Activated CD4-positive, alpha-beta memory T cell treated with anti-CD3 and anti-CD28 coated beads, Interleukin-2, amount 10 ng/mL, durations not matched to agents 7 days and 5 days (primary cell): ENCODE results near the gene CLIC4. TPM values are rescaled to one million over a fixed set of nuclear protein-coding genes. Genes with fewer than 3 reads are reported as not detected.

ENCODE experiments used
- CTCF ChIA-PET: fragments of 350-600 bp; sonication (Branson Sonifier 250); formaldehyde crosslinking; loops from one replicate; lab custom pipeline; 2021; ENCODE audit warnings: antibody characterized with exemption, inconsistent platforms; lab: Charles Lee
- POLR2A ChIA-PET: fragments of 350-600 bp; sonication (Branson Sonifier 250); formaldehyde crosslinking; loops from one replicate; lab custom pipeline; 2021; ENCODE audit warnings: antibody characterized with exemption; lab: Charles Lee
- DNase-seq: peaks from one replicate; pipeline ENCODE4 v3.0.0-alpha.2; 2020
- H3K27ac Mint-ChIP-seq: one replicate; pipeline ENCODE4 v1.8.0; 2021; ENCODE audit warnings: mild to moderate bottlenecking, mixed read lengths
- H3K27me3 Mint-ChIP-seq: one replicate; pipeline ENCODE4 v1.8.0; 2021; ENCODE audit warnings: mixed read lengths
- H3K36me3 Mint-ChIP-seq: one replicate; pipeline ENCODE4 v1.8.0; 2021; ENCODE audit warnings: low read depth, mixed read lengths
- H3K4me1 Mint-ChIP-seq: one replicate; pipeline ENCODE4 v1.8.0; 2021; ENCODE audit warnings: mixed read lengths
- H3K4me3 Mint-ChIP-seq: one replicate; pipeline ENCODE4 v1.8.0; 2021; ENCODE audit warnings: mild to moderate bottlenecking, mixed read lengths
- H3K9me3 Mint-ChIP-seq: one replicate; pipeline ENCODE4 v1.8.0; 2021; ENCODE audit warnings: mixed read lengths
- total RNA-seq, 2 experiments: library from RNA; stranded (reverse); gene quantifications; one replicate each; pipeline ENCODE4 v1.2.3, GENCODE V29; 2021

CLIC4 gene
- total RNA-seq, 2 experiments from 2014 or later, result 28.9 to 30.6 TPM

DNA sequence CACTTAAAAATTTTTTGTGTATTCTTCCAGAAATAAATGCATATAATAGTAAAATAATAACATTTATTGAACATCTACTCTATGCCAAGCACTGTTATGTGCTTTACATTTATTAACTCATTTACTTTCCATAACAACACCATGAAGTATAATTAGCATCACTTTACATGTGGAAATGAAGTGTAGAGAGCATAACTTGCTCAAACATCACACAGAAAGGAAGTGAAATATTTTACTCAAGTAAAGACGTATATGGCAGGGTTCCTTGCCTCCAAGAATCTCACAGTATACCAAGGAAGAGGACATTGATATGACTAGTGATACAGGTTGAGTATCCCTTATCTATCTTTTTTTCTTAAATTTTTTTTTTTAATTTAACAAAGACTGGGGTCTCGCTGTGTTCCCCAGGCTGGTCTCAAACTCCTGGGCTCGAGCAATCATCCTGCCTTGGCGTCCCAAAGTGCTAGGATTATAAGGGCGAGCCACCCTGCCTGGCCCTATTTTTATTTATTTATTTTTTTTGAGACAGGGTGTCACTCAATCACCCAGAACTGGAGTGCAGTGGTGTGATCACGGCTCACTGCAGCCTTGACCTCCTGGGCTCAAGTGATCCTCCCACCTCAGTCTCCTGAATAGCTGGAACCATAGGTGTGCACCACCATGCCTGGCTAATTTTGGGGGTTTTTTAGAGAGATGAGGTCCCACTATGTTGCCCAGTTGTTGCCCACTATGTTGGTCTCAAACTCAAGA lies 7.7 kb upstream of the CLIC4 start:
- H3K4me3 Mint-ChIP-seq, result no peak overlapping the region
- ChIA-PET CTCF (no interaction called here), POLR2A (no interaction called here)
- H3K27ac Mint-ChIP-seq, result no peak overlapping the region
- peaks cover 1% of the 10 kb centered on the region for H3K27me3 Mint-ChIP-seq
- H3K9me3 Mint-ChIP-seq, result no peaks in the 10 kb centered on the region
- no peak for DNase-seq
- H3K36me3 Mint-ChIP-seq, result no peaks in the 10 kb centered on the region
- peaks cover 17% of the 10 kb centered on the region for H3K4me1 Mint-ChIP-seq

DNA sequence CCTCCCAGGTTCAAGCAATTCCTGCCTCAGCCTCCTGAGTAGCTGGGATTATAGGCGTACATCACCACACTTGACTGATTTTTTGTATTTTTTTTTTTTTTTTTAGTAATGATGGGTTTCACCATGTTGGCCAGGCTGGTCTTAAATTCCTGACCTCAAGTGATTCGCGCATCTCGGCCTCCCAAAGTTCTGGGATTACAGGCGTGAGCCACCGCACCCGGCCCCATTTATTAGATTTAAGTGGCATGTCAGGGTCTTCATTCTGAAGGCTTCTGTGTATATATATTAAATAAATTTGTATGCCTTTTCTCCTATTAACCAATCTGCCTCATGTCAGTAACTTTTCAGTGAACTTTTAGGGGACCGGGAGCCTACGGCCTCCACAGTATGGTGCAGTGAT lies 6.0 kb upstream of the CLIC4 start:
- no peaks in the 10 kb centered on the region for H3K9me3 Mint-ChIP-seq
- CTCF ChIA-PET, result interaction anchor here (0.5 to 1.0 kb wide), 4 partner anchors 35 to 105 kb away, joined by 3 to 4 read pairs (median 4); no protein-coding TSS in a partner anchor
- POLR2A ChIA-PET, result no interaction called here
- no peak overlapping the region for H3K27ac Mint-ChIP-seq
- H3K27me3 Mint-ChIP-seq, result peaks cover 12% of the 10 kb centered on the region
- no peak for DNase-seq
- peaks cover 28% of the 10 kb centered on the region for H3K4me1 Mint-ChIP-seq
- no peaks in the 10 kb centered on the region for H3K36me3 Mint-ChIP-seq
- H3K4me3 Mint-ChIP-seq, result no peak overlapping the region

- ChIA-PET CTCF (no interaction called here), POLR2A (no interaction called here)
- DNase-seq, result no peak
- no peaks in the 10 kb centered on the region for H3K9me3 Mint-ChIP-seq
- peaks cover 12% of the 10 kb centered on the region for H3K27me3 Mint-ChIP-seq
- H3K36me3 Mint-ChIP-seq, result no peaks in the 10 kb centered on the region
- H3K4me3 Mint-ChIP-seq, result no peak overlapping the region
- no peak overlapping the region for H3K27ac Mint-ChIP-seq
- H3K4me1 Mint-ChIP-seq, result peaks cover 35% of the 10 kb centered on the region
These were observed 2.9 kb upstream of the CLIC4 start for GRCh38 chr1:24742090-24742938.

DNA sequence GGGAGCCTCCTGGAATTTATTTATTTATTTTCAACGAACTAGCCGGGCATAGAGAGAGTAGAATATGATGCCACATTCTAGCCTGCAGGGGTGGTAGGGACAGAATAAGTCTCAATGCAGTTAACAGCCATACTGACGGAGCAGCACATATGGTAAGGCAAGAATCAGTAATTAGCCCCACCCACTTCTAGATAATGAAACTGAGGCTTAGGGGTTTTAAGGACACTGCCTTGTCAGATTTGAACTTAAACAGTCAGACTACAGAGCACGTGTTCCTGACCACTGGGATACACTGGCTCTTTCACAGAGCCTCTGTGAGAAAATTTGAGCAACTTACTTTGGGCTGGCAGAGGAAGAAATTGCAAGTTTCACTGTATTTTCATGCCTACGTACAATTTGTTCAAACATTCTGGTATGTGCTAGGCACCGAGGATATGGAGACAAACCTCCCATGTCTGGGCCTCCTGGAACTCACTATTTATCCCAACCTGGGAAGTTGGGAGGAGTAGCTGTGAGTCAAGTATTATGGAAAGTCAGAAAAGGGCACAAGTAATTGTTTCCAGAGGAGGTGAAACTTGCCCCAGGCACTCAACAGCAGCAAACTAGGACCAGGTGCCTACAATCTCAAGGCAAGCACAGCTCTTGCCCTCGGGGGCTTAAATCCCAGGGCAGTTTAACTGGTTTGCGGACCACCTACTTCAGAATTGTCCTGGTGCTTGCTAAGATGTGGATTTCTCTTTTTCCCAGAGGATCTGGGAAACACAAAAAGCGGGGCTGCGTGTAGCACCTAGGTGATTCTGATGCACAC lies 1.6 kb upstream of the CLIC4 start:
- Mint-ChIP-seq H3K4me1 (peaks cover 46% of the 10 kb centered on the region), H3K27me3 (peaks cover 12% of the 10 kb centered on the region), H3K9me3 (no peaks in the 10 kb centered on the region), H3K4me3 (peak overlapping the region; percentile 47), H3K36me3 (no peaks in the 10 kb centered on the region), H3K27ac (no peak overlapping the region)
- ChIA-PET CTCF (interaction anchor here (0.5 to 2.3 kb wide), 5 partner anchors 21 to 168 kb away, joined by 3 to 11 read pairs (median 5); no protein-coding TSS in a partner anchor), POLR2A (interaction anchor here (2.4 kb wide), 1 partner anchor 8 kb away, joined by 7 read pairs; no protein-coding TSS in a partner anchor)
- no peak for DNase-seq

GRCh38 chr1:24745711-24746413 lies 615 bp downstream of the CLIC4 start:
- Mint-ChIP-seq H3K4me3 (peak overlapping the region; percentile 90), H3K4me1 (peaks cover 50% of the 10 kb centered on the region), H3K36me3 (no peaks in the 10 kb centered on the region), H3K27me3 (peaks cover 12% of the 10 kb centered on the region), H3K27ac (peak overlapping the region; percentile 77), H3K9me3 (no peaks in the 10 kb centered on the region)
- ChIA-PET CTCF (interaction anchor here (1.4 to 2.7 kb wide), 9 partner anchors 15 to 90 kb away, joined by 3 to 24 read pairs (median 11); no protein-coding TSS in a partner anchor), POLR2A (interaction anchor here (1.0 to 2.9 kb wide), 14 partner anchors 11 to 553 kb away, joined by 3 to 11 read pairs (median 4); partner anchors contain the start of genes NIPAL3 and RUNX3)
- DNase-seq, result peak; percentile 33

DNA sequence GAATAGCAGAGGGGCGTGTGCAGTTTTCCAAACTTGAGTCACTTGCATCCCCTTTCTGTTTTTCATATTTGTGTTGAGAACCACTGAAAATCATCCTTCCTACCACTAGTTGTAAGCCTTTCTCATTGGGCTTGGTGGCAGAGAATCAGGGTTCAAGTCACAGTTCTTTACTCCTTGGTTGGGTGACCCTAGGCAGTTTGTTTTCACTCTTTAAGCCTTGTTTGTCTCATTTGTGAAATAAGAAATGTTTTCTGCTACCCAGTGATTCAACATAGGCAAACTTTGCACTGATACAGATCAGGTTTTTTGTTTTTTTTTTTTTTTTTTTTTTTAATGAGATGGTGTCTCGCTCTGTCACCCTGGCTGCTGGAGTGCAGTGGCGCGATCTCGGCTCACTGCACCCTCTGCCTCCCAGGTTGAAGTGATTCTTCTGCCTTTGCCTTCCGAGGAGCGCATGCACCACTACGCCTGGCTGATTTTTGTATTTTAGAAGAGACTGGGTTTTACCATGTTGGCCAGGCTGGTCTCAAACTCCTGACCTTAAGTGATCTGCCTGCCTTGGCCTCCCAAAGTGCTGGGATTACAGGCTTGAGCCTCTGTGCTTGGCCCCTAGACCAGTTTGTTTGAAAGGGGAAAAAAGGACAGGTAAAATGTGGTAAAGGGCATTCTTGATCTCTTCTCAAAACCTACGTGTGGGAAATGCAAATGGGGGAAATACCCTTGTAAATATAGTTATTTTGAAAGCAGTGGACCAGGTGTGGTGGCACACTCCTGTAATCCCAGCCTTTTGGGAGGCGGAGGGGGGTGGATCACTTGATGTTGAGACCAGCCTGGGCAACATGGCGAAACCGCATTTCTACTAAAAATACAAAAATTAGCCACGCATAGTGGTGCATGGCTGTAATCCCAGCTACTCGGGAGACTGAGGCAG lies 3.2 kb downstream of the CLIC4 start:
- Mint-ChIP-seq H3K27me3 (peaks cover 6% of the 10 kb centered on the region), H3K4me1 (peaks cover 37% of the 10 kb centered on the region), H3K27ac (no peak overlapping the region), H3K4me3 (no peak overlapping the region), H3K36me3 (no peaks in the 10 kb centered on the region), H3K9me3 (no peaks in the 10 kb centered on the region)
- no peak for DNase-seq
- CTCF ChIA-PET, result no interaction called here
- POLR2A ChIA-PET, result no interaction called here

- H3K4me3 Mint-ChIP-seq, result no peak overlapping the region
- H3K4me1 Mint-ChIP-seq, result peaks cover 30% of the 10 kb centered on the region
- POLR2A ChIA-PET, result no interaction called here
- H3K27ac Mint-ChIP-seq, result no peak overlapping the region
- no peaks in the 10 kb centered on the region for H3K9me3 Mint-ChIP-seq
- H3K36me3 Mint-ChIP-seq, result no peaks in the 10 kb centered on the region
- no peak for DNase-seq
- peaks cover 1% of the 10 kb centered on the region for H3K27me3 Mint-ChIP-seq
- CTCF ChIA-PET, result interaction anchor here (1.3 kb wide), 2 partner anchors 60 to 81 kb away, joined by 5 read pairs; no protein-coding TSS in a partner anchor
These were observed 4.0 kb downstream of the CLIC4 start for GRCh38 chr1:24749252-24749651.

DNA sequence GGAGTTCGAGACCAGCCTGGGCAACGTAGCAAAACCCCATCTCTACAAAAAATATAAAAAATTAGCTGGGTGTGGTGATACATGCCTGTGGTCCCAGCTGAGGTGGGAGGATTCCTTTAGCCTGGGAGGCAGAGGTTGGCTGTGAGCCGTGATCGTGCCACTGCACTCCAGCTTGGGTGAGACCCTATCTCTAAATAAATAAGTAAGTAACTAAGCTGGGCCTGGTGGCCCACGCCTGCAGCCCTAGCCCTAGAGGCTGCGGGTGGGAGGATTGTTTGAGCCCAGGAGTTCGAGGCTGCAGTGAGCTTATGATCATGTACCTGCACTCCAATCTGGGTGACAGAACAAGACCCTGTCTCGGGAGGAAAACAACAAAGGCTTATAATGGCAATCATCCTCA lies 4.6 kb downstream of the CLIC4 start:
- no peaks in the 10 kb centered on the region for H3K36me3 Mint-ChIP-seq
- ChIA-PET POLR2A (no interaction called here), CTCF (interaction anchor here (1.3 kb wide), 2 partner anchors 61 to 80 kb away, joined by 5 read pairs; no protein-coding TSS in a partner anchor)
- peaks cover 3% of the 10 kb centered on the region for H3K27me3 Mint-ChIP-seq
- no peak overlapping the region for H3K27ac Mint-ChIP-seq
- H3K9me3 Mint-ChIP-seq, result no peaks in the 10 kb centered on the region
- H3K4me1 Mint-ChIP-seq, result peaks cover 27% of the 10 kb centered on the region
- H3K4me3 Mint-ChIP-seq, result no peak overlapping the region
- no peak for DNase-seq

GRCh38 chr1:24751833-24752232 lies 6.6 kb downstream of the CLIC4 start:
- CTCF ChIA-PET, result interaction anchor here (0.8 kb wide), 1 partner anchor 63 kb away, joined by 3 read pairs; no protein-coding TSS in a partner anchor
- Mint-ChIP-seq H3K27ac (no peak overlapping the region), H3K9me3 (no peaks in the 10 kb centered on the region), H3K4me1 (peaks cover 20% of the 10 kb centered on the region), H3K27me3 (peaks cover 3% of the 10 kb centered on the region), H3K36me3 (no peaks in the 10 kb centered on the region), H3K4me3 (no peak overlapping the region)
- no peak for DNase-seq
- POLR2A ChIA-PET, result no interaction called here

- no peak overlapping the region for H3K27ac Mint-ChIP-seq
- DNase-seq, result no peak
- H3K27me3 Mint-ChIP-seq, result peaks cover 3% of the 10 kb centered on the region
- POLR2A ChIA-PET, result no interaction called here
- H3K4me3 Mint-ChIP-seq, result no peak overlapping the region
- H3K36me3 Mint-ChIP-seq, result no peaks in the 10 kb centered on the region
- CTCF ChIA-PET, result interaction anchor here (0.8 kb wide), 1 partner anchor 64 kb away, joined by 3 read pairs; no protein-coding TSS in a partner anchor
- H3K9me3 Mint-ChIP-seq, result no peaks in the 10 kb centered on the region
- peaks cover 15% of the 10 kb centered on the region for H3K4me1 Mint-ChIP-seq
These were observed 7.1 kb downstream of the CLIC4 start for GRCh38 chr1:24752305-24752704.

GRCh38 chr1:24754229-24754628 lies 9.0 kb downstream of the CLIC4 start:
- Mint-ChIP-seq H3K9me3 (no peaks in the 10 kb centered on the region), H3K4me3 (no peak overlapping the region), H3K36me3 (no peaks in the 10 kb centered on the region), H3K4me1 (peaks cover under 1% of the 10 kb centered on the region), H3K27ac (no peak overlapping the region), H3K27me3 (peaks cover 3% of the 10 kb centered on the region)
- no peak for DNase-seq
- ChIA-PET CTCF (interaction anchor here (1.3 to 3.0 kb wide), 2 partner anchors 9 to 66 kb away, joined by 4 to 10 read pairs; partner anchors contain the start of gene CLIC4), POLR2A (no interaction called here)
